ENCODE data around the gene FAM193B.

FAM193B gene

GRCh38 chr5:177554474-177555111 lies at the start of gene FAM193B:
Gene FAM193B, minus strand, starts transcription at chr5:177554563. Its CDS starts 105 bp downstream, at chr5:177554458.
- peak; percentile 86 for DNase-seq

- no peak for DNase-seq
Observed at GRCh38 chr5:177604116-177604521, 49.8 kb upstream of the FAM193B start.

GRCh38 chr5:177603631-177604030 lies 49.3 kb upstream of the FAM193B start:
- DNase-seq, result no peak

GRCh38 chr5:177602458-177602830 lies 48.1 kb upstream of the FAM193B start:
- no peak for DNase-seq

- no peak for DNase-seq
Observed at GRCh38 chr5:177601577-177602457, 47.5 kb upstream of the FAM193B start.

GRCh38 chr5:177601126-177601525 lies 46.8 kb upstream of the FAM193B start:
- DNase-seq, result no peak

- no peak for DNase-seq
Observed at GRCh38 chr5:177600508-177601018, 46.2 kb upstream of the FAM193B start.

- DNase-seq, result peak; percentile 62
Observed at GRCh38 chr5:177599731-177600507, 45.6 kb upstream of the FAM193B start, which contains the start of gene B4GALT7. Gene B4GALT7, plus strand, starts transcription at chr5:177600132. Its CDS starts 79 bp downstream, at chr5:177600211.

GRCh38 chr5:177598477-177598876 lies 44.1 kb upstream of the FAM193B start:
- no peak for DNase-seq

GRCh38 chr5:177596775-177597238 lies 42.4 kb upstream of the FAM193B start:
- DNase-seq, result no peak

GRCh38 chr5:177595991-177596774 lies 41.8 kb upstream of the FAM193B start:
- no peak for DNase-seq

- no peak for DNase-seq
Observed at GRCh38 chr5:177595026-177595585, 40.7 kb upstream of the FAM193B start.

GRCh38 chr5:177594071-177594470 lies 39.7 kb upstream of the FAM193B start:
- no peak for DNase-seq

GRCh38 chr5:177593511-177593910 lies 39.1 kb upstream of the FAM193B start:
- no peak for DNase-seq

GRCh38 chr5:177592905-177593304 lies 38.5 kb upstream of the FAM193B start:
- DNase-seq, result no peak

- DNase-seq, result peak; percentile 52
Observed at GRCh38 chr5:177592010-177592834, 37.9 kb upstream of the FAM193B start, which contains the start of gene TMED9. Gene TMED9, plus strand, starts transcription at chr5:177592203. Its CDS starts 12 bp downstream, at chr5:177592215.

GRCh38 chr5:177591690-177592009 lies 37.3 kb upstream of the FAM193B start:
- no peak for DNase-seq

GRCh38 chr5:177590406-177590805 lies 36.0 kb upstream of the FAM193B start:
- no peak for DNase-seq

- DNase-seq, result no peak
Observed at GRCh38 chr5:177588413-177588909, 34.1 kb upstream of the FAM193B start.

- DNase-seq, result no peak
Observed at GRCh38 chr5:177578316-177578715, 24.0 kb upstream of the FAM193B start.

- DNase-seq, result no peak
Observed at GRCh38 chr5:177576169-177576568, 21.8 kb upstream of the FAM193B start.

All from amniotic stem cell (primary cell).